ENCODE measurements around the gene ADRM1. TPM values are rescaled to one million over a fixed set of nuclear protein-coding genes. Genes with fewer than 3 reads are reported as not detected.

Gene ADRM1
- total and polyA plus RNA-seq, 2 of the 4 experiments (the other 2 are of a cell fraction): 103 to 149 TPM

DNA sequence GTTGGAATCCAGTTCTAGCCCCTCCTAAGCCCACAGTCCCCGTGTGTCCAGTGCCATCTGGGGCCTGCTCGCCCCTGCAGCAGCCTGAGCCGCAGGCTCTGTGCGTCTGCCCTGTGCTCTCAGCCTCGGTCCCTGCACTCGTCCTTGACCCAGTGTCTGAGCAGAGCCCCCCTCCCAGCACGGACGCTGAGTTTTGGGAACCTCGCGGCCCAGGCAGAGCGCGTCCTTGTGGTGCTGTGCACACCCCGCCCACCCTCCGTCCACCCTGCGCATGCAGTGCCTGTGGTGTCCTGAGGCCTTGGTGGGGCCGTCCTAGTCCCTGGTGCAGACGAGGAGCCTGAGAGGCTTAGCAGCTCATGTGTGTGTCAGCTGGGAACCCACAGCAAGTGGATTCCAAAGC lies 32.9 kb upstream of the ADRM1 start:
- H3K9me3 ChIP-seq (ENCODE audit: control insufficient read depth, insufficient read depth, low read length): peaks cover 2% of the 10 kb centered on the region
- no peak overlapping the region for H3K4me3 ChIP-seq (ENCODE audit: insufficient read depth, low read depth, low read length)
- no peak overlapping the region for H2BK5ac ChIP-seq (ENCODE audit: low read depth, low read length, poor library complexity, severe bottlenecking)
- H3K9me1 ChIP-seq (ENCODE audit: insufficient read depth, low read length): no peaks in the 10 kb centered on the region
- H4K20me1 ChIP-seq (ENCODE audit: insufficient read depth, low read length): peaks cover 9% of the 10 kb centered on the region
- peaks cover 13 to 20% of the 10 kb centered on the region in 2 experiments; a peak in 3 of 4 replicates for H3K79me1 ChIP-seq (ENCODE audit: low read depth in 1 of 2, low read length in 2 of 2)
- no peak overlapping the region for H2AK5ac ChIP-seq (ENCODE audit: low read depth, low read length)
- no peak overlapping the region for H4K5ac ChIP-seq (ENCODE audit: low read depth, low read length)
- in situ Hi-C loops (cut with MboI; ENCODE audit: low sequenced_read_pairs): no loop called here
- H3K4ac ChIP-seq (ENCODE audit: low read depth, low read length): no peak overlapping the region
- H4K8ac ChIP-seq (ENCODE audit: low read depth in 2 of 2, low read length in 2 of 2): no peak overlapping the region
- no peak overlapping the region for H2AK9ac ChIP-seq (replicated peaks; ENCODE audit: low read depth, low read length, poor library complexity)
- H3K4me1 ChIP-seq (ENCODE audit: control insufficient read depth, insufficient read depth, low read length): no peaks in the 10 kb centered on the region
- H3K23ac ChIP-seq (ENCODE audit: low read depth, low read length): no peak overlapping the region
- no peak overlapping the region for H3K4me2 ChIP-seq (ENCODE audit: low read depth, low read length)
- H3K56ac ChIP-seq (ENCODE audit: extremely low read depth, insufficient read depth, low read length): no peak overlapping the region
- H2BK120ac ChIP-seq (ENCODE audit: low read depth, low read length): no peak overlapping the region
- WGBS, 2 experiments (ENCODE audit: extremely low coverage in 2 of 2, insufficient read length in 1 of 2): 84% methylated on average over 13 of the region's 17 CpGs; no CpG with 5 or more reads in 1 of the 2 experiments
- no peak overlapping the region for H3K27ac ChIP-seq (ENCODE audit: insufficient read depth, low read length)
- H3K36me3 ChIP-seq (ENCODE audit: control insufficient read depth, insufficient read depth, low read length): peaks cover 46% of the 10 kb centered on the region
- dilution Hi-C loops (cut with HindIII; ENCODE audit: low sequenced_read_pairs, unreplicated experiment): no loop called here
- H3K27me3 ChIP-seq (ENCODE audit: control insufficient read depth, insufficient read depth, low read length): no peaks in the 10 kb centered on the region
- H2BK15ac ChIP-seq (ENCODE audit: low read depth, low read length): no peak overlapping the region
- TF ChIP-seq RCOR1 (IDR thresholded peaks at IDR 0.05; ENCODE audit: insufficient replicate concordance, low read length) (no peak), RAD21 (IDR thresholded peaks at IDR 0.05; ENCODE audit: low read length) (no peak), CHD1 (IDR thresholded peaks at IDR 0.05; ENCODE audit: low read depth, low read length) (no peak), MXI1 (IDR thresholded peaks at IDR 0.05; ENCODE audit: borderline replicate concordance, low read depth, low read length) (no peak), RFX5 (IDR thresholded peaks at IDR 0.05; ENCODE audit: low read depth, low read length) (no peak), MAFK (IDR thresholded peaks at IDR 0.05; ENCODE audit: low read depth, low read length) (no peak), FOS (IDR thresholded peaks at IDR 0.05; ENCODE audit: low read depth, low read length) (no peak), CEBPB (IDR thresholded peaks at IDR 0.05; ENCODE audit: low read depth, low read length) (no peak), NFE2L2 (IDR thresholded peaks at IDR 0.05; ENCODE audit: low read depth, low read length) (no peak), POLR2A (IDR thresholded peaks at IDR 0.05; ENCODE audit: low read depth, low read length) (no peak), MAZ (IDR thresholded peaks at IDR 0.05; ENCODE audit: borderline replicate concordance, low read depth, low read length) (no peak)
- TF ChIP-seq, protein P1, sequence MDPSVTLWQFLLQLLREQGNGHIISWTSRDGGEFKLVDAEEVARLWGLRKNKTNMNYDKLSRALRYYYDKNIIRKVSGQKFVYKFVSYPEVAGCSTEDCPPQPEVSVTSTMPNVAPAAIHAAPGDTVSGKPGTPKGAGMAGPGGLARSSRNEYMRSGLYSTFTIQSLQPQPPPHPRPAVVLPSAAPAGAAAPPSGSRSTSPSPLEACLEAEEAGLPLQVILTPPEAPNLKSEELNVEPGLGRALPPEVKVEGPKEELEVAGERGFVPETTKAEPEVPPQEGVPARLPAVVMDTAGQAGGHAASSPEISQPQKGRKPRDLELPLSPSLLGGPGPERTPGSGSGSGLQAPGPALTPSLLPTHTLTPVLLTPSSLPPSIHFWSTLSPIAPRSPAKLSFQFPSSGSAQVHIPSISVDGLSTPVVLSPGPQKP (IDR thresholded peaks at IDR 0.05; ENCODE audit: borderline replicate concordance, low read depth, low read length): no peak
- TF ChIP-seq, protein P2, sequence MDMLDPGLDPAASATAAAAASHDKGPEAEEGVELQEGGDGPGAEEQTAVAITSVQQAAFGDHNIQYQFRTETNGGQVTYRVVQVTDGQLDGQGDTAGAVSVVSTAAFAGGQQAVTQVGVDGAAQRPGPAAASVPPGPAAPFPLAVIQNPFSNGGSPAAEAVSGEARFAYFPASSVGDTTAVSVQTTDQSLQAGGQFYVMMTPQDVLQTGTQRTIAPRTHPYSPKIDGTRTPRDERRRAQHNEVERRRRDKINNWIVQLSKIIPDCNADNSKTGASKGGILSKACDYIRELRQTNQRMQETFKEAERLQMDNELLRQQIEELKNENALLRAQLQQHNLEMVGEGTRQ (IDR thresholded peaks at IDR 0.05; ENCODE audit: low read depth, low read length): no peak
- TF ChIP-seq, protein P3, sequence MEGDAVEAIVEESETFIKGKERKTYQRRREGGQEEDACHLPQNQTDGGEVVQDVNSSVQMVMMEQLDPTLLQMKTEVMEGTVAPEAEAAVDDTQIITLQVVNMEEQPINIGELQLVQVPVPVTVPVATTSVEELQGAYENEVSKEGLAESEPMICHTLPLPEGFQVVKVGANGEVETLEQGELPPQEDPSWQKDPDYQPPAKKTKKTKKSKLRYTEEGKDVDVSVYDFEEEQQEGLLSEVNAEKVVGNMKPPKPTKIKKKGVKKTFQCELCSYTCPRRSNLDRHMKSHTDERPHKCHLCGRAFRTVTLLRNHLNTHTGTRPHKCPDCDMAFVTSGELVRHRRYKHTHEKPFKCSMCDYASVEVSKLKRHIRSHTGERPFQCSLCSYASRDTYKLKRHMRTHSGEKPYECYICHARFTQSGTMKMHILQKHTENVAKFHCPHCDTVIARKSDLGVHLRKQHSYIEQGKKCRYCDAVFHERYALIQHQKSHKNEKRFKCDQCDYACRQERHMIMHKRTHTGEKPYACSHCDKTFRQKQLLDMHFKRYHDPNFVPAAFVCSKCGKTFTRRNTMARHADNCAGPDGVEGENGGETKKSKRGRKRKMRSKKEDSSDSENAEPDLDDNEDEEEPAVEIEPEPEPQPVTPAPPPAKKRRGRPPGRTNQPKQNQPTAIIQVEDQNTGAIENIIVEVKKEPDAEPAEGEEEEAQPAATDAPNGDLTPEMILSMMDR (conservative IDR thresholded peaks at IDR 0.05; ENCODE audit: low read depth, low read length): no peak
- POLR2A ChIA-PET (ENCODE audit: unreplicated experiment): no interaction called here
- CTCF ChIA-PET: no interaction called here
- no peak overlapping the region for H3K14ac ChIP-seq (replicated peaks; ENCODE audit: low read depth, low read length)
- H2AFZ ChIP-seq (replicated peaks; ENCODE audit: low read length, poor library complexity): no peak overlapping the region
- ATAC-seq (ENCODE audit: low read depth): no peak
- H3K18ac ChIP-seq (ENCODE audit: low read depth, low read length): no peak overlapping the region
- no peak overlapping the region for H3K9ac ChIP-seq (ENCODE audit: low read depth, low read length)
- DNase-seq: no peak
- no TSS peak for BruUV-seq (replicated peaks)
- H2BK20ac ChIP-seq (ENCODE audit: low read depth, low read length): no peak overlapping the region
- intact Hi-C loops (cut with micrococcal nuclease): no loop called here
- H4K91ac ChIP-seq (ENCODE audit: insufficient read depth, low read depth, low read length): no peak overlapping the region
